ENCODE results near the gene KLHL26.

Gene KLHL26

DNA sequence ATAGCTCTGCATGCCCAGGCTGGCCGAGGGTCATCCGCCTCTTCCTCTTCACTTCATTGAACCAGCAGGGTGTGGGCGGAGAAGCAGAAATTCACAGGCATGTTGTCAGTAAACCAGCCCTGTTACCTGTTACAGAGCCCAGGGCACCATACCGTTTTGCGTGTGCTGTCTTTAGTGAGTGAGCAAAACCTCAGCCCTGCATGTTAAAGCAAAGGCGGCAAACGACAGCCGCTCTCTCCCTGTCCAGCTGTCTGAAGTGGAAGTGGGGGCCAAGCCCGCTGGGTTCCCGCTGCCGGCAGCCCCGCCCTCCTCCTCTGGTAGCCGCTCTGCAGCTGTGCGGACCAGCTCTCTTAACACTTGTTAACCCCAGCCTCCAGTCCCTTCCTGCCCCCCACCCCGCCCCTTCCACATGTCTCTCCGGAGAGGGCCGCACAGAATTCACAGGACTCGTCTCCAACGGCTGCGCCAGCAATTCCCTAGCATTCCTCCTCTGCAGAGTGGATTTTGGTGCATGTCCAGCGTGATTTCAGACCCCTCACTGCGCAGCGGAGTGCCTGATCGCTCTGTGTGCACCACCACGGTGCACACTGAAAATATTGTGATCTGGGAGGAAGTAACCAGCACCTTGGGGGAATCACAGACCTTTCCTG is 12.7 kb downstream of the KLHL26 start:
- DNase-seq (ENCODE audit: low read depth) = no peak

DNA sequence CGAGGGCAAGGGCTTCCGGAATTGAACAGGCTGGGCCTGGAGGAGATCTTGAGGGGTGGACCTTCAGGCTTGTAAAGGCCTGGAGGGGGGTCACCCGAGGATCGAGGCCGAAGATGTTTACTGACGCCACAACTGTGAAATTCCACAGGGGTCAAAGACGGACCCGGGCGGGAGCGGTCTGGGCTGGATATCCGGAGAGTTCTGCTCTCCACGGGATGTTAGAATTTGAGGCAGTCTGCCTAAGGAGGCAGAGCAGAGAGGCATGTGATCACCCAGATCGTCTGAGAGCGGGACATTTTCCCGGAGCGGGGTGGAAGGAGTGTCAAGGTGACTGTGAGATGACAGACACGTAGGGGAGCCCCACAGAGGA is 13.2 kb downstream of the KLHL26 start:
- DNase-seq (ENCODE audit: low read depth) = no peak

DNA sequence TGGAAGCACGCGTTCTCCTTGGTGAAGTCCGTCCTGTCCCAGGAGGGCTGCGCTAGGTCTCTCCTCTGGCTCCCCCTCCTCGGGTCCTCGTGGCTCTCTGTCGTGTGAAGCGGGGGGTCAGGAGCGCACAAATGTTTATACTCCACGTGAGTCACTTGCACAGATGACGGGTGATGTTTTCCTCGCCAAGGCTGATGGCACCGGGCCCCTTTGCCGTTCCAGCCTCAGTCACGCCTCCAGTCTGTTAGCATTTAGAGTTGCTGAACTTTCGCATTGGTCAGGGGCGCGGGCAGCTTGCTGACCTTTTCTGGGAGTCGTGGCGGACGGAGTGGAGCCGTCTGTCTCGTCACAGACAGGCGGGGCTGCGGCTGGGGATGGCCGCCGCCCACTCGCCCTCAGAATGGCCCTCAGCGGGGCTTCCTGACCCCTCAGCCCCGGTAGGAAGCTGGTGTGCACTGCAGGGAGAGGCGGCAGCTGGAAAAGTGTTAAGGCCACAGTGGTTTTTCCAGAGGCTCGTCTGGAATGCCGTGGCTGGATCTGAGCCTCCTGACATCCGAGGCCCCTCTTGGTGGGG is 13.7 kb downstream of the KLHL26 start:
- peak; percentile 83 for DNase-seq (ENCODE audit: low read depth)

GRCh38 chr19:18651300-18651699 is 14.5 kb downstream of the KLHL26 start:
- DNase-seq (ENCODE audit: low read depth) = no peak

GRCh38 chr19:18651733-18652132 is 14.9 kb downstream of the KLHL26 start:
- DNase-seq (ENCODE audit: low read depth) = no peak

GRCh38 chr19:18653853-18654252 is 17.0 kb downstream of the KLHL26 start:
- no peak for DNase-seq (ENCODE audit: low read depth)

- DNase-seq (ENCODE audit: low read depth) = no peak
Observed at GRCh38 chr19:18654469-18654868, 17.6 kb downstream of the KLHL26 start.

- no peak for DNase-seq (ENCODE audit: low read depth)
Observed at GRCh38 chr19:18655173-18655844, 18.5 kb downstream of the KLHL26 start.

- DNase-seq (ENCODE audit: low read depth) = no peak
Observed at GRCh38 chr19:18656337-18657086, 19.7 kb downstream of the KLHL26 start.

DNA sequence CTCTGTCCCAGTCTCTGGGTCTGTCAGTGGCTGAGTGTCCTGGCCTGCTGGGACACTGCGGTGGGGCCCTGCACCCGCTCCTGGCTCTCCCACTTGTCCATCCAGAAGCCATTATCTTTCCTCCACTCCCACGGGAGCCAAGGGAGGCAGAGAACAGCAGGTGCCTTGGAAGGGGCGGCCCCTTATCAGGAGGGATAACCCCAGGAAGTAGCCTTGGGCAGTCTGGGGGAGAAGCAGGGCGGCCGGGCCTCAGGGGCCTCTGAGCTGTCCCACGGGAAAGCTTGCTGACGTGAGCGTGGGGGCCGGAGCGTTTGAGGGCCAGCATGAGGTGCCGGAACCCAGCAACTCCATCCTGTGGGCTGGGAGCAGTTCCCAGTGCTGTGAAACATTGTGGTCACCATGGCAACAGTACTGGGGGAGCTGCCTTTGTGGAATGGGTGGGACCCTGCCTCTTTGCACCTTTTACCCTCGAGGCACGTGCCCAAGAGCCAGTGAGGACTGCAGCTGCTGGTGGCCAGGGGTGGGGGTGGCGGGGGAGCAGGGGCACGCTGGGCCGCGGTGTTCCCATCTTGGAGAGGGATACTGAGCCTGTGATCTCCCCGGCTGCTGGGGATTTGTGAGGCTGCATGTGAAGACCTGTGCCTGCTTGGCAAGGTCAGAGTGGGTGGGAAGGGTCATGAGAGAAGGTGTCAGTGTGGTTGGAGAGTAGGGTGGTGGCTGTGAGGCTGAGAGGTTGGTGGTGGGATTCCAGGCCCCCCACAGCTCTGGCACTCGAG is 20.9 kb downstream of the KLHL26 start:
- peak; percentile 70 for DNase-seq (ENCODE audit: low read depth)

DNA sequence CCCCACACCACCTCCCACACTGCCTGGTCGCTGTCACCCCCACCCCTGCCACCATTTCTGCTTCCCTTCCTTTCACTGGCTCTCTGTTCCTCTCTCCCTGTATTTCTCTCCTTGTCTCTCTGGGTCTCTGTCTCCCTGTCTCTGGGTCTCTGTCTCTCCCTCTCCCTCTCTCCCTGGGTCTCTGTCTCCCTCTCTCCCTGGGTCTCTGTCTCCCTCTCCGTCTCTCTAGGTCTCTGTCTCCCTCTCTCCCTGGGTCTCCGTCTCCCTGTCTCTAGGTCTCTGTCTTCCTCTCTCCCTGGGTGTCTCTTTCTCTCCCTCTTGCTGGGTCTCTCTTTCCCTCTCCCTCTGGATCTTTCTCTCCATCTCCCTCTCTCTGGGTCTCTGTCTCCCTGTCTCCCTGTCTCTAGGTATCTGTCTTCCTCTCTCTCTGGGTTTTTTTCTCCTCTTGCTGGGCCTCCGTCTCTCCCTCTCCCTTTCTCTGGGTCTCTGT is 21.6 kb downstream of the KLHL26 start:
- DNase-seq (ENCODE audit: low read depth) = no peak

DNA sequence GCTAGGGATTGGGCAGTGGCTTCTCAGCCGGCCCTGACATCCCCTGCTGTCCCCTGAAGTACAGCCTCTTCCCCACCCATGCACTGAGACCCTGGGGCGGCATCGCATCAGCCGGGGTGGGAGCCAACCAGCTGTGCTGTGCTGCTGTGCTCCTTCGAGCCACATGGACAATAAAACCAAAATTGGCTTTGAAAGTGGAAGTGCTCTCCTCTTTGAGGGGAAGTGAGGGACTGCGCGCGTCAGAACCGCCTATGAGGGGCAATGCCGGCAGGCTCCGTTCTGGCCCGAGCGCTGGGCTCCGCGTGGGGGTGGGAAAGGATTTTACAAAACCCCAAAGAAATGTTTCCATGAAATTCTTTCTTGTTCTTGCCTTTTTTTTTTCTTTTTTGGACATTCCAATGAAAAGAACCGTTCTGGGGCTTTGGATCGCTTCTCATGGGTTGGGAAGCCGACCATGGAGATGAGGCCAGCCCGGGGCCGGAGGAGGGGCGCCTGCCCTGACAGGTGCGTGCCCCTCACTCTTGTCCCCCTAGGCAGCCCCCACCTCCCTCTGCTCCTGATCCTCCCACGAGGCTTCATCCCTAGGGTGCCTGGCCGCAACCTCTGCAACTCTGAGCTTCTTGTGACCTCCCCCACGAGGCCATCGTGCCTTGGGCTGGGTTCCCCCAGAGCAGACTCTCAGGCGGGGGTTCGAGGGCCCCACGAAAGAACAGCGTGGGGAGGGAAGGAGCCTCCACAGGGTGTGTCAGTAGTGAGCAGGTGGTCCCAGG is 22.6 kb downstream of the KLHL26 start:
- peak; percentile 46 for DNase-seq (ENCODE audit: low read depth)

DNA sequence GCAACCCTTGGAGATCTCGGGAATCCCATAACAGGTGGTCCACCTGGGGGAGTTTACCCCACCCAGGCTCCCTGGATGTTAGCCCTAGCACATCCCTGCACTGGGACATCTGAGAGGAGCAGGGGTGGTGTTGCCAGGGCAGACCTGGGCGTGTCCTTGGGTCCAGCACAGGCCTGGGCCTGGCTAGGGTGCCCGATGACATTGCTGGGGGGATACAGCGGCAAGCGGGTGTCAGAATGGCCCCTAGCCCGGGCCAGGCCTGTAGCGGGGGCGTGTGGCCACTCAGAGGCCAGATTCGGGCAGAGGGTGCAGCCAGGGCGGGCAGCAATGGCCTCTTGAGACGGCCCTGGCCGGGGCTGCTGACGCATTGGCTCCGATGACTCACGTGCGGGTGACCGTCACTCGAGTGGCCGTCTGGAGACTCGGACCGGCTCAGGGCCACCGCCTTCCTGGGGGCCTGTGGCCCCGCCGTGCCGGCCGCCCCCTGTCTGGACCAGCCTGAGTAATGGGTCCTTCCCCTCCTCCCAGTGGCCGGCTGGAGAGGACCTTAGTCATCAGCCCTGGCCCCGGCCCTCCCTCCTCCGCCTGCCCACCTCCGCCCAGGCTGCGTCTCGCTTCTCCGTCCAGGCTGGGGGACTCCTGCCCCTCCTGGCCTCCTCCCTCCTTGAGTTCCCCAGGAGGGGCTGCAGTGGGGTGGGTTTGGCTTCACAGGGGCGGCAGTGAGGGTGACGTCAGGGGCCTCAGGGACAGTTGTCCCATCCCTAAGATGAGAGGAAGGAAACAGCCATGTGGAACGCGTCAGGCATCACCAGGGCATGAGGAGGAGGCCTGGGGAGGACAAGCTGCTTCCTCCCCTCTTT is 23.5 kb downstream of the KLHL26 start:
- DNase-seq (ENCODE audit: low read depth) = peak; percentile 86

- no peak for DNase-seq (ENCODE audit: low read depth)
Observed at GRCh38 chr19:18660939-18661670, 24.3 kb downstream of the KLHL26 start.

DNA sequence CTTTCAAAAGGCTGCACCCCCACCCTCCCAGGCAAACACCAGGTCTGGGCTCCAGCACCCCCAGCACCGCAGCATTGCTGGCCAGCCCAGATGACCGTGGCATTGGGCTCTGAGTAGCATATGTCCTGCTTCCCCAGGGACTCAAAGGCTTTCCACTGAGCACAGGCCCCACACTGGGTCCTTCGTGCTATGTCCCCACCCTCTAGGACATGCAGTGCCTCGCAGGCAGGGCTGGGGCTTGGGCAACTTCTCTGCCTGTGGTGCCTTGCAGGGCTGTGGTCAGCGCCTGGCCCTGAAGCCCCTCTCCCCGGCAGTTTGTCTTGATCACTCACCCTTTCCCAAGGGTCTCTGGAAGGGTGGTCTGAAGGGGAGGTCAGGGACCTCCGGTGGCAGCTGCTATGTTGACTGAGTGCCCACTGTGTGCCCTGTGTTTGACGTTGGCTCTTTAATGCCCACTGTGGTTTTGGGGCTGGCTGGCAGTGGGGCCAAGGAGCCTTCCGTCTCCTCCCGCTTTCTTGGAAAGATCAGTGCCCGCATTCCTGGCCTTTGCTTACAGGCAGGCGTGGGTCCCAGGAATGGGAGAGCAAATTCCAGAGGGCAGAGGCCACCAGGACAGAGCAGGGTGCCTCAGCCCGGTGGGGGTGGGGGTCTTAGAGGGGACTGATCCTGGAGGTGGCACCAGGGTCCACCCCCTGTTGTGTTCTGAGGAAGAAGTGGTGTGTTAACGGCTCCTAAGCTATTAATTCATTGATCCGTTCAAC is 26.3 kb downstream of the KLHL26 start:
- no peak for DNase-seq (ENCODE audit: low read depth)

- no peak for DNase-seq (ENCODE audit: low read depth)
Observed at GRCh38 chr19:18663940-18664530, 27.2 kb downstream of the KLHL26 start.

GRCh38 chr19:18665771-18666202 is 29.0 kb downstream of the KLHL26 start:
- no peak for DNase-seq (ENCODE audit: low read depth)

GRCh38 chr19:18666317-18666716 is 29.5 kb downstream of the KLHL26 start:
- DNase-seq (ENCODE audit: low read depth) = no peak

Measured in ELR (cell line).